Skeletal muscle satellite cell (primary cell): ENCODE data around the gene CTSL.

Experiments
- H3K27me3 ChIP-seq: 2 replicates; pipeline ENCODE4 v1.7.0; 2013; ENCODE audit warnings: low read length; ENCODE audit not compliant: control insufficient read depth, insufficient read depth
- H3K36me3 ChIP-seq: 2 replicates; pipeline ENCODE4 v1.7.0; 2013; ENCODE audit warnings: mild to moderate bottlenecking, control low read depth, low read length; ENCODE audit not compliant: insufficient read depth
- H3K4me1 ChIP-seq: 2 replicates; pipeline ENCODE4 v1.7.0; 2013; ENCODE audit warnings: low read length; ENCODE audit not compliant: control insufficient read depth, insufficient read depth
- H3K4me2 ChIP-seq: 2 replicates; pipeline ENCODE4 v1.7.0; 2013; ENCODE audit warnings: mild to moderate bottlenecking, low read length
- H3K4me3 ChIP-seq: 2 replicates; pipeline ENCODE4 v1.7.0; 2013; ENCODE audit warnings: low read length
- H3K9ac ChIP-seq: 2 replicates; pipeline ENCODE4 v1.7.0; 2013; ENCODE audit warnings: mild to moderate bottlenecking, low read depth, low read length, moderate library complexity
- H3K9me3 ChIP-seq: replicated peaks from 2 replicates; pipeline ENCODE4 v1.7.0; 2013; ENCODE audit warnings: mild to moderate bottlenecking, control low read depth, low read length

The CTSL gene

GRCh38 chr9:87702921-87703320 lies 23.0 kb upstream of the CTSL start:
- H3K9me3 ChIP-seq: no peaks in the 10 kb centered on the region
- H3K4me2 ChIP-seq: no peak overlapping the region
- H3K4me1 ChIP-seq: no peaks in the 10 kb centered on the region
- peaks cover 43% of the 10 kb centered on the region for H3K36me3 ChIP-seq
- no peak overlapping the region for H3K9ac ChIP-seq
- no peak overlapping the region for H3K4me3 ChIP-seq
- H3K27me3 ChIP-seq: no peaks in the 10 kb centered on the region

- Histone ChIP-seq H3K4me3 (no peak overlapping the region), H3K4me2 (no peak overlapping the region), H3K27me3 (no peaks in the 10 kb centered on the region), H3K9ac (no peak overlapping the region), H3K36me3 (peaks cover 42% of the 10 kb centered on the region), H3K9me3 (no peaks in the 10 kb centered on the region), H3K4me1 (no peaks in the 10 kb centered on the region)
Observed at GRCh38 chr9:87703636-87704276, 22.2 kb upstream of the CTSL start.

DNA sequence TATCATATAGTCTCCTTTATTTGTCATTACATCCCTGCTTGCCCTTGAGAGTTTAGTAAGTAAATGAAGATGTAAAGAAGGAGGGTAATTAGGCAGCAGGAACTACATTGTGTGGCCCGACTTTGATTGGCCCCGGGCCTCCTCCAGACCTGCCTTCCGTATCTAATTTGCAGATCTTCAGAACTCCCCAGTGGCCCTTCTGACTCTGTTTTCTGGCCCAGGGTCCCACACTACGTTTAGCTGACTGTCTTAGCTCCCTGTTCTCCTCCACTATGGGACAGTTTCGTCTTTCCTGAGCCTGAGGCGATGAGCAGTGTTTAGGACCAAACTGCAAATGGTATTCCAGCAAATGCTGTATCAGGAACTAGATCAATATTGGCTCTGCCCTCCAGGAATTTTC lies 21.6 kb upstream of the CTSL start:
- no peaks in the 10 kb centered on the region for H3K4me1 ChIP-seq
- no peak overlapping the region for H3K4me2 ChIP-seq
- H3K27me3 ChIP-seq: no peaks in the 10 kb centered on the region
- no peaks in the 10 kb centered on the region for H3K9me3 ChIP-seq
- H3K4me3 ChIP-seq: no peak overlapping the region
- H3K36me3 ChIP-seq: peaks cover 47% of the 10 kb centered on the region
- no peak overlapping the region for H3K9ac ChIP-seq

DNA sequence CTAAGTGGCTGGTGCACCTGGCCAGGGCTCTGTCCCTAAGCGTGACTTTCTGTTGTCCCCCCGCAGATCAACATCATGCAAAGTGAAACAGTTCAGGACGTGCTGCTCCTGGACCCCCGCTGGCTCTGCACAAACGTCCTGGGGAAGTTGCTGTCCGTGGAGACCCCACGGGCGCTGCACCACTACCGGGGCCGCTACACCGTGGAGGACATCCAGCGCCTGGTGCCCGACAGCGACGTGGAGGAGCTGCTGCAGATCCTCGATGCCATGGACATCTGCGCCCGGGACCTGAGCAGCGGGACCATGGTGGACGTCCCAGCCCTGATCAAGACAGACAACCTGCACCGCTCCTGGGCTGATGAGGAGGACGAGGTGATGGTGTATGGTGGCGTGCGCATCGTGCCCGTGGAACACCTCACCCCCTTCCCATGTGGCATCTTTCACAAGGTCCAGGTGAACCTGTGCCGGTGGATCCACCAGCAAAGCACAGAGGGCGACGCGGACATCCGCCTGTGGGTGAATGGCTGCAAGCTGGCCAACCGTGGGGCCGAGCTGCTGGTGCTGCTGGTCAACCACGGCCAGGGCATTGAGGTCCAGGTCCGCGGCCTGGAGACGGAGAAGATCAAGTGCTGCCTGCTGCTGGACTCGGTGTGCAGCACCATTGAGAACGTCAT lies 19.7 kb upstream of the CTSL start:
- H3K4me1 ChIP-seq: peaks cover 1% of the 10 kb centered on the region
- no peaks in the 10 kb centered on the region for H3K9me3 ChIP-seq
- no peak overlapping the region for H3K9ac ChIP-seq
- peaks cover 41% of the 10 kb centered on the region for H3K36me3 ChIP-seq
- no peaks in the 10 kb centered on the region for H3K27me3 ChIP-seq
- no peak overlapping the region for H3K4me3 ChIP-seq
- H3K4me2 ChIP-seq: no peak overlapping the region

- Histone ChIP-seq H3K36me3 (peaks cover 34% of the 10 kb centered on the region), H3K9ac (no peak overlapping the region), H3K4me1 (peaks cover 19% of the 10 kb centered on the region), H3K9me3 (no peaks in the 10 kb centered on the region), H3K4me2 (no peak overlapping the region), H3K4me3 (no peak overlapping the region), H3K27me3 (no peaks in the 10 kb centered on the region)
Observed at GRCh38 chr9:87707805-87708506, 18.0 kb upstream of the CTSL start.

GRCh38 chr9:87708546-87708945 lies 17.4 kb upstream of the CTSL start:
- no peaks in the 10 kb centered on the region for H3K27me3 ChIP-seq

DNA sequence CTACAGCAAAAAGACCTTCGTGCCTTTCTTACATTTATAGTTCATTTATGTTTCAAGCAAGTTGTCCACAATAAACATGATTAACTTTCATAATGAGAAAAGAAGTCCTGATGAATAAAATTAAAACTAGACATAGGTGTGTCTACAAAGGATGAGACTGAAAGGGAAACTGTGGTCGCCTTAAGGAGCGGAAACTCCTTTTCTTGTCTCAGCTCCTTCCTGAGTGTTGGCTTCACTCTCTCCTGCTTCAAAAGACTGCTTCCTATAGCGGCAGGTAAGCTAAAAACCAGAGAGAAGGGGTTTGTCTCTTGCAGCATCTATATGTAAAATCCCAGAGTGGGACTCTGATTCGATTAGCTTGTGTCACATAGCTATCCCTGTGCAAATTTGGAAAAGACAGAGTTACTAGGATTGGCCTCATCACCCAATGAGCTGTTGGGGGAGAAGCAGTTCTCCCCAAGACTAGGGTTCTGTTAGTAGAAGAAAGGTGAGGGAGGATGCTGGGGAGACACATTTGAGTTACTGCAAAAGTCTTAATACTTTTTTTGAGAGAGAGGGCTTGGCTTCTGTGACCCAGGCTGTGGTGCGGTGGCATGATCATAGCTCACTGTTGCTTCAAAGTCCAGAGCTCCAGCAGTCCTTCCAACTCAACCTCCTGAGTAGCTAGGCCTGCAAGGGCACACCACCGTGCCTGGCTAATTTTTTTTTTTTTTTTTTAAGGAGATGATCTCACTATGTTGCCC lies 16.8 kb upstream of the CTSL start:
- peaks cover 28% of the 10 kb centered on the region for H3K4me1 ChIP-seq
- no peak overlapping the region for H3K4me2 ChIP-seq
- H3K9ac ChIP-seq: no peak overlapping the region
- H3K4me3 ChIP-seq: no peak overlapping the region
- peaks cover 28% of the 10 kb centered on the region for H3K36me3 ChIP-seq
- no peaks in the 10 kb centered on the region for H3K9me3 ChIP-seq
- no peaks in the 10 kb centered on the region for H3K27me3 ChIP-seq

More at GRCh38 chr9:87708546-87708945, 17.4 kb upstream of the CTSL start:
- H3K4me3 ChIP-seq: no peak overlapping the region
- no peak overlapping the region for H3K9ac ChIP-seq
- H3K9me3 ChIP-seq: no peaks in the 10 kb centered on the region
- H3K4me1 ChIP-seq: peaks cover 22% of the 10 kb centered on the region
- H3K36me3 ChIP-seq: peaks cover 29% of the 10 kb centered on the region
- H3K4me2 ChIP-seq: no peak overlapping the region

DNA sequence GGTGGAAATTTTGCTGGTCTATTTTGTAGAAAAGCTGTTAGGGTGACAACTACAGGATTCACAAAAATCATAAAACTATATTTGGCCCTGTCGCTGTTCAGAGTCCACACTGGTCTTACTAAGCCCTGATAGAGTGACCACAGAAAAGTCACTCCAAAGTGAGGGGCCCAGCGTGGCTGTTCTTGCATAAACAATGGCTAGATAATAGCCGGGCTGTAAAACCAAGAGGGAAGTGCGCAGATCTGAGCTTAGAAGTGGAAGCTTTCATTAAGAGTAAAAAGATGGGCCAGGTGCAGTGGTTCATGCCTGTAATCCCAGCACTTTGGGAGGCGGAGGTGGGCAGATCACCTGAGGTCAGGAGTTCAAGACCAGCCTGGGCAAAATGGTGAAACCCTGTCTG lies 15.5 kb upstream of the CTSL start:
- H3K9ac ChIP-seq: no peak overlapping the region
- H3K27me3 ChIP-seq: no peaks in the 10 kb centered on the region
- H3K9me3 ChIP-seq: no peaks in the 10 kb centered on the region
- no peak overlapping the region for H3K4me2 ChIP-seq
- H3K4me1 ChIP-seq: peaks cover 41% of the 10 kb centered on the region
- H3K4me3 ChIP-seq: no peak overlapping the region
- peaks cover 28% of the 10 kb centered on the region for H3K36me3 ChIP-seq

DNA sequence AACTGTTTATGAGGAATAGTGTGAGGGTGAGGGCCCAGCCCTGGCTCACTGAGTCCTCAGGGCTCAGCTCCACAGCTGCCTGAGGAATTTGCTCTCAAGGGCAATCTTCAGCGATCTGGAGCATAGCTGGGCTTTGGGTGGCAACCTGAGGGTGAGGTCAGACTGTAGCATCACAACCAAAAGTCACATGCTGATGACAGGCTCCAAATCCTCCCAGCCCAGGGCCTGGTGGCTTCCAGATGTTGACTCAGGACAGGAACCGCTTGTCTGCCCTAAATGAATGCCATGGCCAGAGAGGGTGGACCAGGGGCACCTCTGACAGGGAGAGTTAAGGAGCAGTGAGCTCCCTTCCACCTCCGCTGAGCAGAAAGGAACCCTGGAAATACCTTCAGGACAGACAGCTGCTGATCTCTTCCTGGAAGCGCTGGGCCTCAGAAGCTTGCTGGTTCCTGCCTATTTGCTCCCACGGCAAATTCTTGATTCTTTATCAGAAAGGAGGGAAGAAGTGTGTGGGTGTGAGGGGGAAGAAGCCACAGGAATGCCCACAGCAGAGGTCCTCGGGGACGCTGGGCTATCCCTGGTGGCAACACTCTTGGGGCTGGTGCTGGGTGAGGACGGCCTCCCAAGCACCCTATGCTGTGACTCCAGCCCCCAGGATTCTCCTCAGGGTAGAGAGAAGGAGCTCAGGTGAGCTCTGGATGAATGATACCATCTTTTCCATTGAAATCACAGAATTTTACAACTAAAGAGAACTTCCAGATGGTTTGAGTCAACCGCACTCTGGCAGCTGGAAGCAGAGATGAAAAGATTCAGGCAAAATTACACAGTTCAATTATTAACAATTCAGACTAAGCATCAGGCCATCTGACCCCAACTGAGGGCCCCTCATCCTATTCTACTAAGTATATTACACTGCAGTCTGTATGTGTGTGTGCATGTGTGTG lies 13.8 kb upstream of the CTSL start:
- Histone ChIP-seq H3K4me3 (no peak overlapping the region), H3K9me3 (no peaks in the 10 kb centered on the region), H3K4me2 (peak overlapping the region; percentile 66), H3K4me1 (peaks cover 44% of the 10 kb centered on the region), H3K27me3 (no peaks in the 10 kb centered on the region), H3K36me3 (peaks cover 18% of the 10 kb centered on the region), H3K9ac (peak overlapping the region; percentile 71)

DNA sequence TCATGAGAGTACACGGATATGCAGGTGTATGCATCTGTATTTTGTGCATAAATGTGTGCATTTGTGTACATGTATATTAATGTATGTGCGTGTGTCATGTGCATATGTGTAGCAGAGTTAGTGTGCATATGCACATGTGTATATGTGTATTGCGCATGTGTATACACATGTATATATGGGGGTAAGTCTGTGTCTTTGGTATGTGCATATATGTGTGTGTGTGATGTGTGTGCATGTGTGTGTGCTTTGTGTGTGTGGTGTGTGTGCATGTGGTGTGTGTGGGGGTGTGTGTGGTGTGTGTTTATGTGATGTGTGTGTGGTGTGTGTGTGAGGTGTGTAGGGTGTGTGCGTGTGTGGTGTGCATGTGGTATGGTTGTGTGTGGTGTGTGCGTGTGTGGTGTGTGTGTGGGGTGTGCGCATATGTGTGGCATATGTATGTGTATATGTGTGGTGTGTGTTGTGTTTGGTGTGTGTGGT lies 13.1 kb upstream of the CTSL start:
- Histone ChIP-seq H3K4me2 (peak overlapping the region; percentile 66), H3K9me3 (no peaks in the 10 kb centered on the region), H3K4me1 (peaks cover 44% of the 10 kb centered on the region), H3K9ac (peak overlapping the region; percentile 71), H3K27me3 (no peaks in the 10 kb centered on the region), H3K36me3 (peaks cover 11% of the 10 kb centered on the region), H3K4me3 (peak overlapping the region; percentile 15)
